Lung (tissue), 12 donors: ENCODE data around the gene ASB12. TPM values are rescaled to one million over a fixed set of nuclear protein-coding genes. Genes with fewer than 3 reads are reported as not detected.

Source experiments
- ATAC-seq: fragments of 200-7000 bp; cut with Tn5 transposase; one replicate; pipeline ENCODE4 v1.9.1; 2020; ENCODE audit warnings: moderate number of reproducible peaks; ENCODE audit not compliant: insufficient read depth, low FRiP score
- DNase-seq, 3 donors: peaks; one replicate each; pipeline ENCODE4 v3.0.0-alpha.2; 2013 to 2017
- H3K27ac ChIP-seq, 2 donors: one replicate each; pipeline ENCODE4 v1.5.1; 2013; ENCODE audit warnings: mild to moderate bottlenecking in 2 of 2, moderate library complexity in 2 of 2, control low read depth in 1 of 2, inconsistent platforms in 1 of 2, low read depth in 1 of 2, low read length in 1 of 2
- H3K27me3 ChIP-seq, 3 donors: one replicate each; pipeline ENCODE4 v1.5.1; 2013; ENCODE audit warnings: low read length in 2 of 3; ENCODE audit not compliant: control insufficient read depth in 3 of 3, insufficient read depth in 3 of 3
- H3K36me3 ChIP-seq, 4 donors: one replicate each; pipeline ENCODE4 v1.5.1; 2013; ENCODE audit warnings: low read length in 4 of 4, mild to moderate bottlenecking in 1 of 4, moderate library complexity in 1 of 4; ENCODE audit not compliant: control insufficient read depth in 4 of 4, insufficient read depth in 4 of 4
- H3K4me1 ChIP-seq, 5 donors: one replicate each; pipeline ENCODE4 v1.5.1; 2013; ENCODE audit warnings: low read length in 5 of 5, mild to moderate bottlenecking in 2 of 5, moderate library complexity in 1 of 5; ENCODE audit not compliant: control insufficient read depth in 5 of 5, insufficient read depth in 5 of 5
- H3K4me3 ChIP-seq: one replicate; pipeline ENCODE4 v1.5.1; 2013; ENCODE audit warnings: mild to moderate bottlenecking, control low read depth, moderate library complexity
- H3K9ac ChIP-seq, 2 donors: one replicate each; pipeline ENCODE4 v1.5.1; 2013; ENCODE audit warnings: low read length in 2 of 2, control low read depth in 1 of 2; ENCODE audit not compliant: insufficient read depth in 1 of 2
- H3K9me3 ChIP-seq, 4 donors: one replicate each; pipeline ENCODE4 v1.5.1; 2013; ENCODE audit warnings: low read length in 3 of 4, mild to moderate bottlenecking in 1 of 4, moderate library complexity in 1 of 4; ENCODE audit not compliant: control insufficient read depth in 4 of 4, insufficient read depth in 3 of 4
- CTCF ChIP-seq: IDR thresholded peaks from 2 replicates; pipeline ENCODE4 v1.5.1; 2012; ENCODE audit warnings: mild to moderate bottlenecking; ENCODE audit errors: control extremely low read depth, extremely low read depth
- WGBS, 2 donors: extraction: QIAGEN DNeasy Blood & Tissue Kit; methylation state at CpG; one replicate each; pipeline ENCODE4 v1.1.7; 2013; 5-methylcytosine and 5-hydroxymethylcytosine counted together
- polyA plus RNA-seq, 2 donors: library from polyadenylated mRNA; stranded (reverse); fragments of 200-250 nt; gene quantifications; one replicate each; pipeline ENCODE4 v1.2.1, GENCODE V29; 2013
- total RNA-seq, 2 donors: library from RNA; depleted of rRNA in 1 of 2; stranded (reverse); fragments of >200 nt in 1 of 2; gene quantifications; one replicate each; pipeline ENCODE4 v1.2.1, GENCODE V29; 2014 to 2021
- donor health status: control.
- donor health status: control.
- donor health status: Bipolar disorder and iron deficiency.
- donor health status: healthy.
- donor health status: DM: yes; HTN: yes; CAD: no.

The ASB12 gene
- total and polyA plus RNA-seq, 4 donors = 0.11 to 0.46 (median 0.16) TPM; not detected in 1

- peak within 1 kb of the TSS; percentile 78 to 91 for H3K27ac ChIP-seq
- H3K36me3 ChIP-seq = no peaks in the 10 kb centered on the region
- no peaks in the 10 kb centered on the region for H3K9me3 ChIP-seq
- no peak for TF ChIP-seq CTCF
- H3K4me1 ChIP-seq = peaks cover 0 to 20% (median 5%) of the 10 kb centered on the region in 5 donors
- WGBS, 2 donors = 1 to 37% methylated on average over 22 to 29 of the region's 29 CpGs
- ATAC-seq (peak; percentile 41), DNase-seq (no peak)
- H3K9ac ChIP-seq = peak within 1 kb of the TSS in 1 of 2 donors; percentile 72
- H3K4me3 ChIP-seq = peak within 1 kb of the TSS; percentile 40
- H3K27me3 ChIP-seq = no peaks in the 10 kb centered on the region
These were observed 25.0 kb downstream of the ASB12 start, which contains the start of gene AMER1 for GRCh38 chrX:64205441-64205734. Gene AMER1, minus strand, starts transcription at chrX:64205708. Its CDS starts 12,422 bp downstream, at chrX:64193286.

- Histone ChIP-seq H3K27me3 (no peaks in the 10 kb centered on the region), H3K27ac (peak overlapping the region; percentile 63 to 78), H3K36me3 (no peaks in the 10 kb centered on the region), H3K9ac (peak overlapping the region in 1 of 2 donors; percentile 47), H3K9me3 (no peaks in the 10 kb centered on the region), H3K4me3 (peak overlapping the region; percentile 40), H3K4me1 (peaks cover 0 to 20% (median 5%) of the 10 kb centered on the region in 5 donors)
- DNase-seq (peak; percentile 50 to 61 (median 55)), ATAC-seq (no peak)
- 3 to 28% methylated on average over 19 to 46 of the region's 46 CpGs for WGBS, 2 donors
- TF ChIP-seq CTCF = no peak
These were observed 25.5 kb downstream of the ASB12 start for GRCh38 chrX:64204701-64205440.

- ATAC-seq (no peak), DNase-seq (peak; percentile 21 to 33 (median 30))
- Histone ChIP-seq H3K27ac (peak overlapping the region; percentile 26 to 66), H3K9me3 (no peaks in the 10 kb centered on the region), H3K9ac (peak overlapping the region in 1 of 2 donors; percentile 47), H3K4me1 (peaks cover 0 to 20% (median 5%) of the 10 kb centered on the region in 5 donors), H3K27me3 (no peaks in the 10 kb centered on the region), H3K36me3 (no peaks in the 10 kb centered on the region), H3K4me3 (peak overlapping the region; percentile 40)
- 51 to 60% methylated on average over 17 to 23 of the region's 23 CpGs for WGBS, 2 donors
- no peak for TF ChIP-seq CTCF
These were observed 26.2 kb downstream of the ASB12 start for GRCh38 chrX:64204252-64204651.
